Measurements from ENCODE around the gene KCTD1.

- TF ChIP-seq POLR2A (IDR thresholded peaks at IDR 0.05) (no peak), CTCF (IDR thresholded peaks at IDR 0.05) (no peak), POLR2AphosphoS5 (IDR thresholded peaks at IDR 0.05) (no peak), EP300 (IDR thresholded peaks at IDR 0.05) (no peak)
Measured at GRCh38 chr18:26496528-26496927, 51.8 kb downstream of the KCTD1 start.

Measured in stomach (tissue), 4 donors.